ENCODE results near the gene EDAR.

DNA sequence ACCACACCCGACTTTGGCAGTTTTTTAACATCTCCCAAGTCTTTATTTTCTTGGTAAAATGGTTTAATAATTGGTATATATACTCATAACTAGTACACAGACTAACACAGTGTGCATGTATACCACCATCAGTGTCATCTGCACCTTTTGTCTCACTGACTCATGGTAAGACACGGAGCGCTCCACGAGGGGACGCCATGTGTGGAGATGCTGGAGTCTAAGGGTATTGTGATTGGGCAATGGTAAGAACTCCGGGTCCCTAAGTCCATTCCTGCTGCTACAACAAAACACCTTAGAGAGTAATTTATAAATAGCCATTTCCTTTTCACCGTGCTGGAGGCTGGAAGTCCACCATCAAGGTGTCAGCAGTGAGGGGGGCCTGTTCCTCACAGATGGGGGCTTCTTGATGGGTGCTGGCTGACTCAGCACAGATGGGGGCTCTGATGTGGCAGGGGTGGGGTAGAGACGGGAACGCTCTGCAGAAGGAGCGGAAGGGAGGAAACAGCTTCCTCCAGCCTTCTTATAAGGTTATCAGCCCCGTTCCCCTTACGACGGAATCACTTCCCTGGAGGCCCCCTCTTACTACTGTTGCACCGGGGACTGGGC, 42.0 kb upstream of the EDAR start:
- TF ChIP-seq, protein P1, sequence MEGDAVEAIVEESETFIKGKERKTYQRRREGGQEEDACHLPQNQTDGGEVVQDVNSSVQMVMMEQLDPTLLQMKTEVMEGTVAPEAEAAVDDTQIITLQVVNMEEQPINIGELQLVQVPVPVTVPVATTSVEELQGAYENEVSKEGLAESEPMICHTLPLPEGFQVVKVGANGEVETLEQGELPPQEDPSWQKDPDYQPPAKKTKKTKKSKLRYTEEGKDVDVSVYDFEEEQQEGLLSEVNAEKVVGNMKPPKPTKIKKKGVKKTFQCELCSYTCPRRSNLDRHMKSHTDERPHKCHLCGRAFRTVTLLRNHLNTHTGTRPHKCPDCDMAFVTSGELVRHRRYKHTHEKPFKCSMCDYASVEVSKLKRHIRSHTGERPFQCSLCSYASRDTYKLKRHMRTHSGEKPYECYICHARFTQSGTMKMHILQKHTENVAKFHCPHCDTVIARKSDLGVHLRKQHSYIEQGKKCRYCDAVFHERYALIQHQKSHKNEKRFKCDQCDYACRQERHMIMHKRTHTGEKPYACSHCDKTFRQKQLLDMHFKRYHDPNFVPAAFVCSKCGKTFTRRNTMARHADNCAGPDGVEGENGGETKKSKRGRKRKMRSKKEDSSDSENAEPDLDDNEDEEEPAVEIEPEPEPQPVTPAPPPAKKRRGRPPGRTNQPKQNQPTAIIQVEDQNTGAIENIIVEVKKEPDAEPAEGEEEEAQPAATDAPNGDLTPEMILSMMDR (IDR thresholded peaks at IDR 0.05), result no peak
- no peak for TF ChIP-seq POLR2A (IDR thresholded peaks at IDR 0.05)
